ENCODE results near the gene SERGEF. TPM values are rescaled to one million over a fixed set of nuclear protein-coding genes. Genes with fewer than 3 reads are reported as not detected.

The SERGEF gene
- total and polyA plus RNA-seq, 7 donors = 11.1 to 33.1 (median 26.0) TPM

DNA sequence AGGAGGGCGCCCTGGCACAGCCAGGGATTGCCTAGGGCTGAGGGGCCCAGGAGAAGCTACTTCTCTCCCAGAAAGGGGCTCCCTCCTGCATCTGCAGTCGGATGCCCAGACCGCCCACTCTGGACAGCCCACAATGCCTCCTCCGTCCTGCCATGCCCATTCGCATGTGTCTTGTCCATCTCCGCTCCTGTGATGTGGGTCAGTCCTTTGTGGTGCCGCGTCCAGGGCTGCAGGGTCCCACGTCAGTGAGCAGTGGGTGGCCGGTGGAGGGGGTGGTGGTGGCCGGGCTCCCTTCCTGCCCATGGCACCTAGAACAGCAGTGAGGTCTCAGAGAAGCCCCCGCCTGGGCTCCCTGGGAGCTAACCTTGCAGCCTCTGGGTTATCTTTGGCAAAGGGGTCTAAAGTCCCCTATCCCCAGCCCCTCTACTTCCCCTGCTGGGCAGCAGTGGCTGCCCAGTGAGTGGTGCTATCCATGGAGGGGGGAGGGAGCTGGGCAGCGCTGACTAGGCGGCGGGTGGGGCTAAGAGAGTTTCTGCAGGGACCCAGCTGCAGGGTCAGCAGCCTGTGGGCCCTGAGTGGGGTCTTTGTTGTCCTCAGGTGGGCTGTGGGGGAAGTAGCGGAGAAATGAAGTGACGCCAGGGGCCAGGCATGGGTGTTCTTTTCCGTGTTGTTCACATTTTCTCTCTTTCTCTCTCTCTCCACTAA is 237.2 kb downstream of the SERGEF start:
- Histone ChIP-seq H3K27me3 (ENCODE audit: insufficient read depth in 3 of 3, low read length in 2 of 3) (no peaks in the 10 kb centered on the region), H3K27ac (no peak overlapping the region), H3K4me1 (no peaks in the 10 kb centered on the region), H3K4me3 (no peak overlapping the region), H3K36me3 (ENCODE audit: insufficient read depth in 1 of 2, low read depth in 1 of 2) (no peaks in the 10 kb centered on the region), H3K9me3 (no peaks in the 10 kb centered on the region)
- DNase-seq (peak in 1 of 2 donors; percentile 48), ATAC-seq (no peak)
- 89 to 91% (median 90%) methylated on average over 18 of the region's 18 CpGs for WGBS, 3 donors
- TF ChIP-seq, protein P1, sequence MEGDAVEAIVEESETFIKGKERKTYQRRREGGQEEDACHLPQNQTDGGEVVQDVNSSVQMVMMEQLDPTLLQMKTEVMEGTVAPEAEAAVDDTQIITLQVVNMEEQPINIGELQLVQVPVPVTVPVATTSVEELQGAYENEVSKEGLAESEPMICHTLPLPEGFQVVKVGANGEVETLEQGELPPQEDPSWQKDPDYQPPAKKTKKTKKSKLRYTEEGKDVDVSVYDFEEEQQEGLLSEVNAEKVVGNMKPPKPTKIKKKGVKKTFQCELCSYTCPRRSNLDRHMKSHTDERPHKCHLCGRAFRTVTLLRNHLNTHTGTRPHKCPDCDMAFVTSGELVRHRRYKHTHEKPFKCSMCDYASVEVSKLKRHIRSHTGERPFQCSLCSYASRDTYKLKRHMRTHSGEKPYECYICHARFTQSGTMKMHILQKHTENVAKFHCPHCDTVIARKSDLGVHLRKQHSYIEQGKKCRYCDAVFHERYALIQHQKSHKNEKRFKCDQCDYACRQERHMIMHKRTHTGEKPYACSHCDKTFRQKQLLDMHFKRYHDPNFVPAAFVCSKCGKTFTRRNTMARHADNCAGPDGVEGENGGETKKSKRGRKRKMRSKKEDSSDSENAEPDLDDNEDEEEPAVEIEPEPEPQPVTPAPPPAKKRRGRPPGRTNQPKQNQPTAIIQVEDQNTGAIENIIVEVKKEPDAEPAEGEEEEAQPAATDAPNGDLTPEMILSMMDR (IDR thresholded peaks at IDR 0.05) = no peak
- intact Hi-C loops (cut with DNase I) = no loop called here

DNA sequence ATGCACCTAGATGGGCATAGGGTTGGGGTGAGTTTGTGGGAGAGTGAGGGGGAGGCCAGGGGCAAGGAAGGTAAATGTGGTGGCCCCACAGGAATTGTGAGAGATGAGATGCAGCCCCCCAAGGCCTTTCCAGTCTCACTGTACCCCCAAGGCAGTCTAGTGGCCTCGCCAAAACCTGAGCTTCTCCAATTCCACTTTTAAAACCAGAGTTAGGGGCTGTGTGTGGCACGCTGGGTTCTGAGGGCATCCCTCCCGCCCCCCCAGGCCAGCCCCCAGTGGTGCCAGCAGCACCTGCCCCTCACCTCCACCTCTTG is 237.9 kb downstream of the SERGEF start:
- ATAC-seq = no peak
- TF ChIP-seq, protein P1 (IDR thresholded peaks at IDR 0.05) = no peak
- H3K9me3 ChIP-seq = no peaks in the 10 kb centered on the region
- H3K27ac ChIP-seq = no peak overlapping the region
- peaks cover 0 to 4% (median 0%) of the 10 kb centered on the region in 3 donors for H3K27me3 ChIP-seq (ENCODE audit: insufficient read depth in 3 of 3, low read length in 2 of 3)
- no peak for DNase-seq
- H3K4me3 ChIP-seq = no peak overlapping the region
- no peaks in the 10 kb centered on the region for H3K4me1 ChIP-seq
- H3K36me3 ChIP-seq (ENCODE audit: insufficient read depth in 1 of 2, low read depth in 1 of 2) = no peaks in the 10 kb centered on the region
- 90 to 99% (median 97%) methylated on average over 3 of the region's 3 CpGs for WGBS, 3 donors
- intact Hi-C loops (cut with DNase I) = no loop called here

DNA sequence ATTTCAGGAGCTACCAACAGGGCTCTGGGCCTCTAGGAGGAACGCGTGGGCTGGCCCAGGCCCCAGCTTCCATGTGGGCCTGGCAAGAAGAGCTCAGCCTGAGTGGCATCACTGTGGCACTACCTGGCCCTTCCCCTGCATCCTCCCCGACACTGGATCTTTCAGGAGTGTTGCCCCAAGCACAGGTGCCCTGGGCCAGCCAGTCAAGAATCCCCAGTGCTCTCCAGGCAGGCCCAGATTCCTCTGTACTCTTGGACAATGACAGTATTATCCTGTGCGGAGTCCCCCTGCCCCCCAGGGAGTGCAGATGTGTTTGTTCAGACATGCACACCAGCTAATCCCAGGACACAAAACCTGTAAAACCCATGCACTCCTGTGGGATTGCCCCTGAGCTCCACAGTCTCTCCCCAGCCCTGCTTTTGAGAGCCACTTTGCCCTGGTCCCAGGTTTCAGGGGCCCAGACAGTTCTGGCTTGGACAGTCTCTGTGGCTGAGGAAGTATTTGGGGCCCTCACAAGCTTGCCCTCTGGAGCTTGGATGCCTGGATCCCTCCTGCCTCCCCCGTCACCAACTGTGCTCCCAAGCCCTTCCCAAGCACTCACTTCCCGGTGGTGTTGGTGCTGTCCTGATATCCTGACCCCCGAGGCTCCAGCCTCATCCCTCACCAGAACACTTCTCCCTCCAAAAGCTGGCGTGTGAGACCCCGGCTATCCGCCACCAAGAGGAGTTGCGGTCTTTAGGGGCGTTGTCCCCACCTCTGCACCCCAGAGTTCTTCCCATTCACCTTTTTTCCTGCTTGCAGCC is 238.4 kb downstream of the SERGEF start:
- intact Hi-C loops (cut with DNase I) = no loop called here

DNA sequence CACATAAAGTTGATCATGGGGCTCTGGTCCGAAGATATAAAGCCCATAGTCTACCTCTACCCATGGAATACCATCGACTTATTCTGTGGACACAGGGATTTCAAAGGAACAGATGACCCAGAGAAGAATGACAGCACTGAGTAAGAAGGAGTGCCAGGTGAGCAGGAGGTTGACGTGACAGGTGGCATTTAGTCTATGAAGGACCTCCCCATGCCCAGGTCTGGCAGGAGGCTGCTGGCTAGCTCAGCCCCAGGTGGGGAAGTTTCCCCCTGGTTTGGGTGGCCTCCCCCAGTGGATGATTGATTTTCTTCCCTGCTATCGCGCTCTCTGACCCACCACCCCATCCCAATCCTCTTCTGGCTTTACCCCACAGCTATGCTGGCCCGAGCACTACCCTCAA is 239.2 kb downstream of the SERGEF start:
- ATAC-seq (no peak), DNase-seq (peak in 1 of 2 donors; percentile 20)
- H3K27me3 ChIP-seq (ENCODE audit: insufficient read depth in 3 of 3, low read length in 2 of 3) = peaks cover 0 to 4% (median 0%) of the 10 kb centered on the region in 3 donors
- intact Hi-C loops (cut with DNase I) = no loop called here
- no peaks in the 10 kb centered on the region for H3K36me3 ChIP-seq (ENCODE audit: insufficient read depth in 1 of 2, low read depth in 1 of 2)
- H3K27ac ChIP-seq = no peak overlapping the region
- H3K9me3 ChIP-seq = no peaks in the 10 kb centered on the region
- no peak overlapping the region for H3K4me3 ChIP-seq
- no peaks in the 10 kb centered on the region for H3K4me1 ChIP-seq
- TF ChIP-seq, protein P1 (IDR thresholded peaks at IDR 0.05) = no peak
- WGBS, 3 donors = 93 to 97% (median 94%) methylated on average over 6 of the region's 6 CpGs

More for the DNA sequence above, 238.4 kb downstream of the SERGEF start:
- ATAC-seq (no peak), DNase-seq (peak in 1 of 2 donors; percentile 32)
- H3K4me1 ChIP-seq = no peaks in the 10 kb centered on the region
- H3K27me3 ChIP-seq (ENCODE audit: insufficient read depth in 3 of 3, low read length in 2 of 3) = peaks cover 0 to 4% (median 0%) of the 10 kb centered on the region in 3 donors
- H3K36me3 ChIP-seq (ENCODE audit: insufficient read depth in 1 of 2, low read depth in 1 of 2) = no peaks in the 10 kb centered on the region
- no peaks in the 10 kb centered on the region for H3K9me3 ChIP-seq
- no peak overlapping the region for H3K27ac ChIP-seq
- TF ChIP-seq, protein P1 (IDR thresholded peaks at IDR 0.05) = no peak
- 88 to 93% (median 91%) methylated on average over 12 of the region's 12 CpGs for WGBS, 3 donors
- no peak overlapping the region for H3K4me3 ChIP-seq
